Mucosa of descending colon (tissue), 3 donors: ENCODE results near the gene SH3RF3. TPM values are rescaled to one million over a fixed set of nuclear protein-coding genes. Genes with fewer than 3 reads are reported as not detected.

Experiments
- ATAC-seq: fragments of 200-7000 bp; cut with Tn5 transposase; one replicate; pipeline ENCODE4 v1.9.1; 2020; ENCODE audit warnings: mild to moderate bottlenecking, moderate library complexity
- DNase-seq, 3 donors: peaks; one replicate each; pipeline ENCODE4 v3.0.0-alpha.2; 2020
- H3K36me3 ChIP-seq: fragments of 200-600 bp; one replicate; pipeline ENCODE4 v1.8.0; 2021; ENCODE audit warnings: low read depth, mild to moderate bottlenecking
- H3K4me1 ChIP-seq: fragments of 200-600 bp; one replicate; pipeline ENCODE4 v1.8.0; 2021; ENCODE audit warnings: low read depth, mild to moderate bottlenecking
- H3K4me3 ChIP-seq: fragments of 200-600 bp; one replicate; pipeline ENCODE4 v1.8.0; 2021; ENCODE audit warnings: mild to moderate bottlenecking
- H3K9me3 ChIP-seq: fragments of 200-600 bp; one replicate; pipeline ENCODE4 v1.8.0; 2021; ENCODE audit warnings: mild to moderate bottlenecking
- intact Hi-C, 2 donors: fragments of 100-400 bp; cut with DNase I in 1 of 2; cut with micrococcal nuclease in 1 of 2; formaldehyde crosslinking; loops; one replicate each; pipeline versions ENCODE4 v1.11.0 to v1.11.1; 2022; cut with DNase I, micrococcal nuclease
- total RNA-seq, 3 donors: library from RNA; stranded (reverse); fragmentation: NEBNext Ultra II Directional in 2 of 3; extraction: Animal tissue kit (Norgen Biotek cat#: 25700) in 2 of 3; gene quantifications; one replicate each; pipeline versions ENCODE4 v1.2.1 to v1.2.4, GENCODE V29; 2021 to 2023
- TF ChIP-seq, protein P1 (sequence below): fragments of 200-600 bp; IDR thresholded peaks from one replicate; pipeline ENCODE4 v1.8.0; 2022; ENCODE audit warnings: antibody characterized with exemption, mild to moderate bottlenecking
- donor health status: DM: no; HTN: no; CAD: no; lungs with moderate emphysema.
- donor health status: DM: no; HTN: no; CAD: no.
- donor health status: DM: no; HTN: yes; CAD: no.

SH3RF3 gene
- total RNA-seq, 3 donors from 2014 or later = 1.9 to 3.7 (median 3.0) TPM

DNA sequence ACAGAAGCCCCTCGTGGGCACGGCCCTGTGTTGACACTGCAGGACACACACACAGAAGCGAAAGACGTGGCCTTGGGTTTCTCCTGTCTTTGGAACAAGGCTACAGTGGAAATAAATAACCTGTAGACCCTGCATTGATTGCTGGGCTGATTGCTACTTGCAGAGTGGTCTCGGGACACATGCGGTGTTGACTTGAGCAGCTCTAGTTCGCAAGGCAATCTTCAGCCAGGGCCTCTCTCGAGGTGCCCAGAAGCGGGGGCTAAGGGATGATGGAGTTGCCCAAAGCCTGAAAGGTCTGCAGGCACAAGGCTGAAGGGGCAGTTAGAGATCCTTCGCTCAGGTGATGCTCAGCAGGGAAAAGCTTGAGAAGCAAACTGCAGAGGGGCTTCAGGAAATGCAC is 304.5 kb downstream of the SH3RF3 start:
- ATAC-seq = no peak
- no peak overlapping the region for H3K4me3 ChIP-seq
- H3K9me3 ChIP-seq = no peaks in the 10 kb centered on the region
- H3K4me1 ChIP-seq = peaks cover 7% of the 10 kb centered on the region
- TF ChIP-seq, protein P1, sequence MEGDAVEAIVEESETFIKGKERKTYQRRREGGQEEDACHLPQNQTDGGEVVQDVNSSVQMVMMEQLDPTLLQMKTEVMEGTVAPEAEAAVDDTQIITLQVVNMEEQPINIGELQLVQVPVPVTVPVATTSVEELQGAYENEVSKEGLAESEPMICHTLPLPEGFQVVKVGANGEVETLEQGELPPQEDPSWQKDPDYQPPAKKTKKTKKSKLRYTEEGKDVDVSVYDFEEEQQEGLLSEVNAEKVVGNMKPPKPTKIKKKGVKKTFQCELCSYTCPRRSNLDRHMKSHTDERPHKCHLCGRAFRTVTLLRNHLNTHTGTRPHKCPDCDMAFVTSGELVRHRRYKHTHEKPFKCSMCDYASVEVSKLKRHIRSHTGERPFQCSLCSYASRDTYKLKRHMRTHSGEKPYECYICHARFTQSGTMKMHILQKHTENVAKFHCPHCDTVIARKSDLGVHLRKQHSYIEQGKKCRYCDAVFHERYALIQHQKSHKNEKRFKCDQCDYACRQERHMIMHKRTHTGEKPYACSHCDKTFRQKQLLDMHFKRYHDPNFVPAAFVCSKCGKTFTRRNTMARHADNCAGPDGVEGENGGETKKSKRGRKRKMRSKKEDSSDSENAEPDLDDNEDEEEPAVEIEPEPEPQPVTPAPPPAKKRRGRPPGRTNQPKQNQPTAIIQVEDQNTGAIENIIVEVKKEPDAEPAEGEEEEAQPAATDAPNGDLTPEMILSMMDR = no peak
- intact Hi-C loops = no loop called here
- no peaks in the 10 kb centered on the region for H3K36me3 ChIP-seq
- DNase-seq = no peak

DNA sequence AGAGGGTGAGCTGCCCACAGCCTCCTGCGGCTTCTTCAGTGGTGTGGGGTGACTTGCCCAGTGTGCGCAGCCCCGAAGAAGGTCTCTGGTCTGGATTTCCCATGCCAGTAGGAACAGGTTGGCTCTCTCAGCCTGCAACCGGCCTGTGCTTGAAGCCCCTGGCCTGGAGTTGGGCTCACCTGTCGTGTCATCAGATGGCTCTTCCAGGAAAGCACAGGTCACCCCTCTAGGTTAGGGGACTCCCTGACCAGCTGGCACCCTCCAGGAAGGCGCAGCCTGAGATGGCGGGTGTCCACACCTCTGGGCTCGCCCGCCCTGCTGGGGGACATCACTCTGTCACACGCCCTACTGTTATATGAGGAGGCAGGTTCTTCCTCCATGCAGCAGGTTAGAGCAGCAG is 304.9 kb downstream of the SH3RF3 start:
- no peak overlapping the region for H3K4me3 ChIP-seq
- no peaks in the 10 kb centered on the region for H3K36me3 ChIP-seq
- peaks cover 7% of the 10 kb centered on the region for H3K4me1 ChIP-seq
- ATAC-seq (no peak), DNase-seq (no peak)
- TF ChIP-seq, protein P1 = no peak
- no peaks in the 10 kb centered on the region for H3K9me3 ChIP-seq
- intact Hi-C loops = no loop called here

DNA sequence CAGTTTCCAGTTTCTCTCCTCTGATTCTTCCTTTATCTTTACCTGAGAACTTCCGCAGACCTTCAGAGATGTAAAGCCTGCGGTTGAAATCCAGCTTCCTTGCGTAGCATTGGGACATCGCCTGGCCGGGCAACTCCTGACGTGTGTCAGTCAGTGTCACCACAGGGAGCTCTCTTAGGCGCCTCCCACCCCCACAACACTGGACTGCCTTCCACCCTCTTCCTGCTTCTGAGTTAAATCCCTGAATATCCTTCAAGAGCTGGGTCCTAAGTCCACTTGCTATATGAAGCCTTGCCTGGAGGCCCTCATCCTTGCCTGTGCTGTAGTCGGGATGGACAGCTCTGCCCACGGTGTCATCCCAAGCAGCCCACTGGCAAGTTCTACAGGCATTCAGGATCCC is 305.3 kb downstream of the SH3RF3 start:
- TF ChIP-seq, protein P1 = no peak
- intact Hi-C loops = no loop called here
- DNase-seq = no peak
- Histone ChIP-seq H3K4me3 (no peak overlapping the region), H3K9me3 (no peaks in the 10 kb centered on the region), H3K4me1 (peaks cover 7% of the 10 kb centered on the region), H3K36me3 (no peaks in the 10 kb centered on the region)
- no peak for ATAC-seq

DNA sequence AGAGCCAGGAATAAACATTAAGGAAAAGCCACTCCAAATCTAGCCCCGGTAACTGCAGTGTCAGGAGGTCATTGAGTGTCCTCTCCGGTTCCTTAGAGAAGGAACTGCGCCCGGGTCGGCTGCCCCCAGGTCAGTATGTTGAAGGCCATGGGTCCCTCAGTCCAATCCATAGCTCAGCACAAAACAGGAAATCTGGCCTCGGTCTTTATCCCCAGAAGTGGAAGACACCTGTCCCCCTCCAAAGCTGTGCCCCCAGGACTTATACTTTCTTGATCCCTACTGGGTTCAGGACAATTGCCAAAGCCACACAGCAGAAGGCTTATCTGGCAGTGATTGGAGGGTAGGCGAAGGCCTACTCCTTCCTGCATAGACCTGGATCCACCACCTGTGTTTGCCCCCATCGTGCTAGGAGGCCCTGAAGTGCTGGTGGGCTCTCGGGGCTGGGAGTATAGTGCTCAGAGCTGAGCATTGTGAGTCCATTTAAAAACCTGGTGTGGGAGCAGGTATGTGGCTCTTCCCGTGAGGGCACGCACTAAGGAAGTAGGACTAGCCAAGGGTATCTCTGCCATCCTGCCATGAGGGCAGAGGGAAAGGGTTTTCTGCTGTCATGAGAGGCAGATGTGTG is 306.2 kb downstream of the SH3RF3 start:
- no peaks in the 10 kb centered on the region for H3K36me3 ChIP-seq
- H3K9me3 ChIP-seq = no peaks in the 10 kb centered on the region
- no peak overlapping the region for H3K4me3 ChIP-seq
- DNase-seq (no peak), ATAC-seq (no peak)
- peaks cover 7% of the 10 kb centered on the region for H3K4me1 ChIP-seq
- intact Hi-C loops = no loop called here
- TF ChIP-seq, protein P1 = no peak

DNA sequence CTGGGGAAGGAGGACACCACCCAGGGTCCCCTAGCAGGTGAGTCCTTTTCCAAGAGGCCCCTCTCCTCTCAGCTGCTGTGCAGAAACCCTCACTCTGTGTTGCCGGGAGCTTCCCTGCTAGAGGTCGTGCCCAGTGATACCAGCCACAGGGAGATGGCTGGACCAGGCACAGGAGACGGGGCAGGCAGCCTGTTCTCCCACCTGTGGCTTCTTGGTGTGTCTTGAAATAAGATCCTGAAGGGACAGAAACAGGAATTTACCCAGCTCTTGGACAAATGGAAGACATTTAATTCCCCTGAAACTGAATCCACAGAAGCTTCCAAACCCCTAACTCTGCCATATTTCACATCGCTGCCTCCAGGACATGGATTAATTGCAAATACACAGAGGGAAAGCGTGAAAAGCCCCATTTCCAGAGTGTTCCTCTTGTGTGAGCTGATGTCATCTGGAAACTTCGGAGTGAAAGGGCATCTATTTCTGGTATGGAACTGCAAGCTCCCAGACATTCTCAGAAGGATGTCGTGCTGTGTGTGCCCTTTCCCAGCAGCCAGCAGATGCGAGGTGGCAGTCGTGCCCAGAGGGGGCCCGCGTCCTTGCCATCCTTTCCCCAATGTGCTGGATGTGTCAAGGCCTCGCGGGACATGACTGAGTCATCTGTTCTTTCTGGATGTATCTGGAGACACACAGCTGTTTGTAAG is 307.0 kb downstream of the SH3RF3 start:
- Histone ChIP-seq H3K36me3 (no peaks in the 10 kb centered on the region), H3K9me3 (no peaks in the 10 kb centered on the region), H3K4me1 (peaks cover 7% of the 10 kb centered on the region), H3K4me3 (no peak overlapping the region)
- TF ChIP-seq, protein P1 = no peak
- DNase-seq (no peak), ATAC-seq (no peak)
- intact Hi-C loops = no loop called here
